OCI-LY3 (cell line): ENCODE results near the gene RPS6KA1.

ENCODE experiments used
- H2AFZ ChIP-seq: fragments of 200-600, 300-600 bp; shearing (Covaris generic); 2 replicates; pipeline ENCODE4 v1.6.0; 2014; ENCODE audit warnings: antibody characterized with exemption, low read depth, low read length
- H3K27ac ChIP-seq: fragments of 200-600, 300-600 bp; sonication (generic); 2 replicates; pipeline ENCODE4 v1.5.1; 2014; ENCODE audit warnings: mild to moderate bottlenecking, low read length, moderate library complexity, mixed read lengths
- H3K27me3 ChIP-seq: fragments of 200-600, 300-600 bp; sonication (generic); 2 replicates; pipeline ENCODE4 v1.6.1; 2014; ENCODE audit warnings: low read depth, low read length, mixed read lengths
- H3K36me3 ChIP-seq: fragments of 200-600, 300-600 bp; sonication (generic); replicated peaks from 2 replicates; pipeline ENCODE3; 2014; ENCODE audit warnings: low read depth, low read length, mixed read lengths
- H3K4me1 ChIP-seq: fragments of 300-600, 200-600 bp; sonication (generic); 2 replicates; pipeline ENCODE4 v1.6.1; 2014; ENCODE audit warnings: low read length, mixed read lengths
- H3K4me2 ChIP-seq: fragments of 200-600, 300-600 bp; sonication (generic); 2 replicates; pipeline ENCODE4 v1.6.1; 2014; ENCODE audit warnings: low read length, mixed read lengths
- H3K4me3 ChIP-seq: fragments of 300-600, 200-600 bp; sonication (generic); 2 replicates; pipeline ENCODE4 v1.5.1; 2014; ENCODE audit warnings: antibody characterized with exemption, mild to moderate bottlenecking, low read length, moderate library complexity
- H3K79me2 ChIP-seq: fragments of 300-600, 200-600 bp; shearing (Covaris generic); 2 replicates; pipeline ENCODE4 v1.6.1; 2014; ENCODE audit warnings: mild to moderate bottlenecking, low read length, mixed read lengths
- H3K9ac ChIP-seq: fragments of 300-600, 200-600 bp; shearing (Covaris generic); 2 replicates; pipeline ENCODE4 v1.6.0; 2014; ENCODE audit warnings: mild to moderate bottlenecking, low read length, moderate library complexity
- H3K9me3 ChIP-seq: fragments of 200-600, 300-600 bp; shearing (Covaris generic); 2 replicates; pipeline ENCODE4 v1.6.1; 2014; ENCODE audit warnings: low read length, mixed read lengths; ENCODE audit not compliant: insufficient read depth
- H4K20me1 ChIP-seq: fragments of 200-600, 300-600 bp; sonication (generic); 2 replicates; pipeline ENCODE4 v1.6.1; 2016; ENCODE audit warnings: low read length, mixed read lengths; ENCODE audit not compliant: insufficient read depth
- EZH2phosphoT487 ChIP-seq: fragments of 200-600 bp; shearing (Covaris generic); IDR thresholded peaks from 2 replicates; pipeline ENCODE4 v1.6.1; 2018; ENCODE audit warnings: antibody characterized with exemption, mixed run types, low read depth
- TF ChIP-seq, protein P1 (sequence below): fragments of 200-600, 300-600 bp; sonication (generic); IDR thresholded peaks from 2 replicates; pipeline ENCODE4 v1.5.1; 2014; ENCODE audit warnings: antibody characterized with exemption, low read length, low read depth

Gene RPS6KA1

DNA sequence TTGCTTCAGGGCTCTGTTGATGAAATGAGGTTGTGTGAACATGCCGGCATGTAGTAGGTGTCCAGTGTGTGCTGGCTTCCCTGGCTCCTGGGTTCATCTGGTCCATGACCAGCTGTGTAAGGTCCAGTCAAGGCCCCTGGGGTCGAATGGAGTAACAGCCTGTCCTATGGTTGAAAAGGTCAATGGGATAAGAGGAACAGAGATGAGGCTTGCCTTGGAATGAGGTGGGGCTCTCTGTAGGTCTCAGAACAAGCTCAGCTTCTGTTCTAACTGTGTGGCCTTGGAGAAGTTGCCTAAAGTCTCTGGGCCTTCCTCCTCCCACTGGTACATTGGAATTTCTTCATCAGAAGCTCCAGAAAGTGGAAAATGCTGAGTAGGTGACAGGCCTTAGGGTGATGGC is 26.6 kb downstream of the RPS6KA1 start:
- no peak overlapping the region for H3K9ac ChIP-seq
- H2AFZ ChIP-seq: no peak overlapping the region
- no peak overlapping the region for H3K27ac ChIP-seq
- TF ChIP-seq, protein P1, sequence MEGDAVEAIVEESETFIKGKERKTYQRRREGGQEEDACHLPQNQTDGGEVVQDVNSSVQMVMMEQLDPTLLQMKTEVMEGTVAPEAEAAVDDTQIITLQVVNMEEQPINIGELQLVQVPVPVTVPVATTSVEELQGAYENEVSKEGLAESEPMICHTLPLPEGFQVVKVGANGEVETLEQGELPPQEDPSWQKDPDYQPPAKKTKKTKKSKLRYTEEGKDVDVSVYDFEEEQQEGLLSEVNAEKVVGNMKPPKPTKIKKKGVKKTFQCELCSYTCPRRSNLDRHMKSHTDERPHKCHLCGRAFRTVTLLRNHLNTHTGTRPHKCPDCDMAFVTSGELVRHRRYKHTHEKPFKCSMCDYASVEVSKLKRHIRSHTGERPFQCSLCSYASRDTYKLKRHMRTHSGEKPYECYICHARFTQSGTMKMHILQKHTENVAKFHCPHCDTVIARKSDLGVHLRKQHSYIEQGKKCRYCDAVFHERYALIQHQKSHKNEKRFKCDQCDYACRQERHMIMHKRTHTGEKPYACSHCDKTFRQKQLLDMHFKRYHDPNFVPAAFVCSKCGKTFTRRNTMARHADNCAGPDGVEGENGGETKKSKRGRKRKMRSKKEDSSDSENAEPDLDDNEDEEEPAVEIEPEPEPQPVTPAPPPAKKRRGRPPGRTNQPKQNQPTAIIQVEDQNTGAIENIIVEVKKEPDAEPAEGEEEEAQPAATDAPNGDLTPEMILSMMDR: no peak
- TF ChIP-seq EZH2phosphoT487: no peak
- H3K4me1 ChIP-seq: no peaks in the 10 kb centered on the region
- no peaks in the 10 kb centered on the region for H3K9me3 ChIP-seq
- H3K79me2 ChIP-seq: peaks cover 5% of the 10 kb centered on the region; the same call in 1 of the 2 replicates
- no peak overlapping the region for H3K4me3 ChIP-seq
- no peaks in the 10 kb centered on the region for H3K27me3 ChIP-seq
- H4K20me1 ChIP-seq: no peaks in the 10 kb centered on the region; the same call in 1 of the 2 replicates
- peaks cover 72% of the 10 kb centered on the region for H3K36me3 ChIP-seq
- no peak overlapping the region for H3K4me2 ChIP-seq

DNA sequence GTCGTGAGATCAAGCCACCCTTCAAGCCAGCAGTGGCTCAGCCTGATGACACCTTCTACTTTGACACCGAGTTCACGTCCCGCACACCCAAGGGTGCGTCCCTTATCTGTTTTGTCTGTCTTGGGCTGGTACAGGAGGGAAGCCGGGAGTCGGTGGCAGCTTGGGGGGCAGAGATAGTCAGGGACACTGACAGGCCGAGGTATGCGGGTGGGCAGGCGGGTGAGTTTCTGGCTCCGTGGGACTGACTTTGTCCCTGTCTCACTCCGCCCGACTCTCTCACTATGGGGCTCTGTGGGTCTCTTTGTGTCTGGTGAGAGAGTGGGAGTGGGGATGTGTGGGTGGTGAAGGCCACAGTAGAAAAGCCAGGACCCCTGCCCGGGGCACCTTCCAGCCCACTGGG is 27.4 kb downstream of the RPS6KA1 start:
- no peak overlapping the region for H2AFZ ChIP-seq
- no peak for TF ChIP-seq EZH2phosphoT487
- TF ChIP-seq, protein P1: no peak
- no peaks in the 10 kb centered on the region for H3K4me1 ChIP-seq
- no peak overlapping the region for H3K27ac ChIP-seq
- H3K9me3 ChIP-seq: no peaks in the 10 kb centered on the region
- no peak overlapping the region for H3K4me2 ChIP-seq
- H3K79me2 ChIP-seq: no peaks in the 10 kb centered on the region; the same call in 1 of the 2 replicates
- no peaks in the 10 kb centered on the region for H3K27me3 ChIP-seq
- no peaks in the 10 kb centered on the region; the same call in 1 of the 2 replicates for H4K20me1 ChIP-seq
- H3K36me3 ChIP-seq: peaks cover 72% of the 10 kb centered on the region
- no peak overlapping the region for H3K9ac ChIP-seq
- H3K4me3 ChIP-seq: no peak overlapping the region

DNA sequence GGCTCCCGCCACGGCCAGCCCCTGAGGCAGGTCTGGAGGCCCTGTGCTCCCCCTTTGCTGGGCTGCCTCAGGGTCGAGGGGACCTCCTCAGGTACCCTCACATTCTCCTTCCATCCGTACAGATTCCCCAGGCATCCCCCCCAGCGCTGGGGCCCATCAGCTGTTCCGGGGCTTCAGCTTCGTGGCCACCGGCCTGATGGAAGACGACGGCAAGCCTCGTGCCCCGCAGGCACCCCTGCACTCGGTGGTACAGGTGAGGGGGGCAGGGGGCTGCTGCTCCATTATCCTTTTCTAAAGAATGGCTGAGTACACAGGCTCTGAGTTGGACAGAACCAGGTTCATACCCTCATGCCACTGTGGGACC is 29.1 kb downstream of the RPS6KA1 start:
- Histone ChIP-seq H3K9me3 (no peaks in the 10 kb centered on the region), H3K9ac (no peak overlapping the region), H3K4me1 (peaks cover 12% of the 10 kb centered on the region), H3K79me2 (no peaks in the 10 kb centered on the region; the same call in 1 of the 2 replicates), H3K4me2 (no peak overlapping the region), H3K27me3 (no peaks in the 10 kb centered on the region), H3K36me3 (peaks cover 75% of the 10 kb centered on the region), H3K27ac (no peak overlapping the region), H4K20me1 (no peaks in the 10 kb centered on the region; the same call in 1 of the 2 replicates), H3K4me3 (no peak overlapping the region), H2AFZ (no peak overlapping the region)
- TF ChIP-seq EZH2phosphoT487: no peak
- TF ChIP-seq, protein P1: no peak

DNA sequence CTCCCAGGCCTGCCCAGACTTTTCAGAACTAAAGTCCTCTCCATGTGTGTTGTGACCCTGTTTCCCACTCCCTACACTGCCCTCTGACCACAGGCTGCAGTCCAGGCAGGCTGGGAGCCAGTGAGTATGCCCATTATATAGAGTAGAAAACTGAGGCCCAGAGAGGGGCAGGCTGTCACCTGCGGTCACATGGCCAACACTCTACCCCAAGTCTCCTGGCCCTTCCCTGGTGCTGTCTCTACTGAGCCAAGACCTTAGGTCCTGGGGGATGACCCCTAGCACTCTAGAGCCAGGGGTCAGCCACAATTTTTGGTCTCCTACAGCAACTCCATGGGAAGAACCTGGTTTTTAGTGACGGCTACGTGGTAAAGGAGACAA is 30.8 kb downstream of the RPS6KA1 start:
- no peaks in the 10 kb centered on the region for H3K9me3 ChIP-seq
- H3K27me3 ChIP-seq: no peaks in the 10 kb centered on the region

More for the DNA sequence above, 30.8 kb downstream of the RPS6KA1 start:
- H3K9ac ChIP-seq: no peak overlapping the region
- no peak overlapping the region for H2AFZ ChIP-seq
- no peak overlapping the region for H3K4me3 ChIP-seq
- peaks cover 5% of the 10 kb centered on the region for H3K79me2 ChIP-seq
- H4K20me1 ChIP-seq: 0 out of 2 replicates have a peak, but pooled peaks cover 7% of the 10 kb centered on the region
- H3K27ac ChIP-seq: no peak overlapping the region
- H3K4me1 ChIP-seq: peaks cover 25% of the 10 kb centered on the region
- no peak overlapping the region for H3K4me2 ChIP-seq
- TF ChIP-seq, protein P1: no peak
- no peak for TF ChIP-seq EZH2phosphoT487
- H3K36me3 ChIP-seq: peaks cover 63% of the 10 kb centered on the region
